Measurements from ENCODE around the gene ZDHHC5.
A peak's percentile ranks its signal among the peaks of the same experiment; 100 is the strongest.
"Not testable (repeated sequence)": the region's sequence is repeated elsewhere in the genome, so short reads cannot be mapped to it uniquely, and the experiment has no call there.

ZDHHC5 gene

DNA sequence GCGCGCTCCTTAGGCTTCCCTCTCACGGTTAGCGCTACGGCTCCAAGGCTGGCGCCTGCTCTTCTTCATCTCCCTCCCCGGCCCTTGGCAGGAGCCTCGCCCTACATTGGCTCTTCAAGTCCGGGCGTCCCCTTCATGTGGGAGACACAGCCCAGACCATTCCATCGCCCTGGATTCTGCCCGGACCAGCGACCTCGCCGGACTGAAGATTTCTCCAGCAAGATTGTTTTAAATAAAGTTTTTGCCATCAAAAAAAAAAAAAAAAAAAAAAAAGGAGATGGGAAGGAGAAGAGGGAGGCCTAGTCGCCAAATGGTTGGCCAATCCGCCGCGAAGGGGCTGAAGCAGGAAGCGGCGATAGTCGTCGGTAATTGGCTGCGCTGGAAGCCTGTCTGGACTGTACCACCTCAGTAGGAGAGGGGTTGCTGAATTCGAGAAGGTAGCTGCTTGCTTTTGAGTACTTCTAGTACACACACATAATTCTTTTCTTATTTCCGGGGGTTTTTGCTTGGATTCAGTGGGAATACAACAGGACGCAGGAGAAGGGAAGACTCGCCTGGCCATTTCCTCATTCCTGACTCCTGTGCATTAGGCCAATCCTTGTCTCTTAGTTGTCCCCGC, 688 bp upstream of the ZDHHC5 start:
- peak; percentile 96 for DNase-seq (ENCODE audit: low spot score)

DNA sequence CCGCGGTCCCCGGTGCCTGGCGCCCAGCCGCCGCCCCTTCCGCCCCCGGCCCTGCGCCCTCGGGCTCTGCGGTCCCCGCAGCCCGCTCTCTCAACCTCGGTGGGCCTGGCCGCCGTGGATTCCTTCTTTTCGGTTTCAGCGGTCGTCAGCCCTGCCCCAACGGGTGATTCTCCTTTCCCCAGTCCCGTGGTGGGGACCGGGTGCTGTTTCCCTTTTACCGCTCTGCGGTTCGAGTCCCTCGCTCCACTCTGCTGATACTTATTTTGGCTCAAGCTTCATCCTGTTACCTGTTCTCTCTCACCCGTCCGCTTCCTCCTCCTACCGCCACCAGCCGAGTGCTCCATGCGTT, 494 bp downstream of the ZDHHC5 start:
- DNase-seq (ENCODE audit: low spot score), result peak; percentile 16

DNA sequence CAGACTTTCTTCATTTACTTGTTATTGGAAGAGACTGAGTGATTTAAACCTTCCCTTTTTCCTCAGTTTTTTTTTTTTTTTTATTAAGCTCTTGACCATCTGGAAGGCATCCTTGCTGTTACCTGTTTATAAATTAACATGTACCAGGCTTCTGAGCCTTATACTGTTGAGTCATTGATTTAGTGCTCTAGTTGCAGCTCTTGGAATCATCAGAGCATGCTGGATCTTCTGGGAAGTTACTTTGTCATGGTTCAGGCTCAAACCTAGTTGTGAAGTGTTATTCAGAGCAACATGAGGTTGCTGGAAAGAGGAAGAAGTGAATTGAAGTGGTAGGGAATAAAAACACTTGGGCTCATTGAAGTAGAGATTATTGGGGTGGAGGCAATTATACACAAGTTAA, 6.3 kb downstream of the ZDHHC5 start:
- DNase-seq (ENCODE audit: low spot score), result no peak

DNA sequence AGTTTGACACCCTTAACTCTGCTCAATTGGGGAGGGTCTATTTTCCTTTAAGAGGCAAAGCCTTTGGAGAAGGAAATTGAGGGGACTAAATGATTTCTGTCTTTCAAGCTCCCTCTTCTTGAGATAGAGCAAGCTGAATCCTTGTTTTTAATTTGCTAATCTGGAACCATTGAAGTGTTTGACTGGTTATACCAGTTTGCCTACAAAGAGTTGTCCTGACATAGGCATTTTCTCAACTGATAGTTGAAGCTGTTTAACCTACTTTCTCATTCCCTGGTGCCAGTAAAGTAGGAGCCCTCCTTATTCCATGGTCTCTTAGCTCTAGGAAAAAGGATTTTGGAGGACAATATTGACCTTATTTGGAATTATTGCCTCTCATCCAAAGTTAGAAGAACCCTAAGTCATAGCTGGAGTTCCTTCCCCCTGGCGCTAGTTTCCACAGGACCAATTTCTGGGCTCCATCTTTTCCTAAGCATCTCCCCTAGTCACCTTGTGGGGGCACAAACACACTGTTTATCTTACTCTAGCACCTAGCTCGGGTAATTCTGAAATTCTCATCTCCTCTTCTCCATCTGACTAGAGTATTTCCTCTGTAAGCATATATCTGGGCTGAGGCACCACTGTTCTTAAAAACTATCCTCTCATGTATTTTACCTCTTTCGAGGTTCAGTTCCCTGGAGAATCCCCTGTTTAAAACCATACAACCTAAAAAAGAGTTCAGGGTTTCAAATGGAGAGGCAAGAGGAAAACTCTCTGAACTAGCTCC, 7.4 kb downstream of the ZDHHC5 start:
- DNase-seq (ENCODE audit: low spot score), result no peak

DNA sequence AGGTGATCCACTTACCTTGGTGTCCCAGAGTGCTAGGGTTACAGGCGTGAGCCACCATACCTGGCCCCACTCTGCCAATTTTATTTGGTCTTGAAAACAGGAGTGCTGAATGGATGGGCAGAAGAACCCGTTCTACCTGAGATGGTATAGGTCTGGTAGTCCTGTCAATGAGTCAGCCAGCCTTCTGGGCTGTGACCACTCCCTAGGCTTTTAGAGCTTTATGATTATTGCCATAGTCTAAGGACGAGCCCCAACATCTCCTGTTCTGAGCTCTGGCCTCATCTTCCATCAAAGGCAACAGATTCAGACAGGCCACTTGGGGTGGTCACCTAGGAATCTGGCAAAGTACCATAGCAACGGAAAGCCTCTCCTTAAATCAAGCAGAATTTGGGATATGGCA, 11.5 kb downstream of the ZDHHC5 start:
- DNase-seq (ENCODE audit: low spot score), result no peak

DNA sequence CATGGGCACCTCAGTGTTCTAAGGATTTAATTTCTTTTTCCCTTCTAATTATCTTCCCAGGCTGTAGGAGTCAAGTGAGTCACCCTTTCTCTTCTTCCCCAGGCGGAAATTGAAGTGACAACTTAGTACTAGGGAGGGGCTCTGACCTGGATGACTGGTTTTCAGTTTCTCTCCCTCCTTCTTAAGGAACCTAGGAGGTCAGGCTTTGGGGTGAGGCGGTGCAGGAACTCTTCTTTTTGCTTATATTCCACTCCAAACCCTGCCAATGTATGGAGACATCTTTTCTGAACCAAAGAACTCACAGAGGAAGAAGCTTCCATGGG, 12.6 kb downstream of the ZDHHC5 start:
- DNase-seq (ENCODE audit: low spot score), result no peak

DNA sequence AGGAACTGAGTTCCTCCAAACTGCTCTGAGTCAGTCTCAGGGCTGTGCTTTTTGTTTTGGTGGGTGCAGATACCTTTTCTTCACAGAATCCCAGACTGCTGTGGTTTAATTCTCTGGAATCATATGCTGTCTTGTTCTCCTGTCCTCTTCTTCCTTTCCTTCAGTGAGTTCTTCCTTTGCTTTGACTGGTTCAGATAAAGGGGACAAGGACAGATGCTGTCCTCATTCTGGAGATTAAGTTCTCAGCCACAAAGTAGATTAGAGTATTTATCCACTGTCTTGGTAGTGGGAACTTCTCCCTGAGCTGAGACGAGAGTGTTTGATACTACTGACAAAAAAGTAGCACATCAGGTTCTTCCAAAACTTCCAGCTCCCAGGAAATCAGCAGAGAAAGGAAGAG, 13.3 kb downstream of the ZDHHC5 start:
- DNase-seq (ENCODE audit: low spot score), result no peak

DNA sequence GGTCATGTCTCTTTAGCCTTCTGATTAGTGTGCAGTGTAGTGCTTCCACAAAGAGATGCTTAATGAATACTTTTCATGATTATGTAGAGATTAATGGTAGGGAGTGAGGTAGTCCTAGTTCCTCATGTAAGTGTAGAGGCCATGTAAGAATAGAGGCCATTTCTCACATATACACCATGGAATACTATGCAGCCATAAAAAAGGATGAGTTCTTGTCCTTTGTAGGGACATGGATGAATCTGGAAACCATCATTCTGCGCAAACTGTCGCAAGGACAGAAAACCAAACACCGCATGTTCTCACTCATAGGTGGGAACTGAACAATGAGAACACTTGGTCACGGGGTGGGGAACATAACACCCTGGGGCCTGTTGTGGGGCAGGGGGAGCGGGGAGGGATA, 22.6 kb downstream of the ZDHHC5 start:
- DNase-seq (ENCODE audit: low spot score), result not testable (repeated sequence)

DNA sequence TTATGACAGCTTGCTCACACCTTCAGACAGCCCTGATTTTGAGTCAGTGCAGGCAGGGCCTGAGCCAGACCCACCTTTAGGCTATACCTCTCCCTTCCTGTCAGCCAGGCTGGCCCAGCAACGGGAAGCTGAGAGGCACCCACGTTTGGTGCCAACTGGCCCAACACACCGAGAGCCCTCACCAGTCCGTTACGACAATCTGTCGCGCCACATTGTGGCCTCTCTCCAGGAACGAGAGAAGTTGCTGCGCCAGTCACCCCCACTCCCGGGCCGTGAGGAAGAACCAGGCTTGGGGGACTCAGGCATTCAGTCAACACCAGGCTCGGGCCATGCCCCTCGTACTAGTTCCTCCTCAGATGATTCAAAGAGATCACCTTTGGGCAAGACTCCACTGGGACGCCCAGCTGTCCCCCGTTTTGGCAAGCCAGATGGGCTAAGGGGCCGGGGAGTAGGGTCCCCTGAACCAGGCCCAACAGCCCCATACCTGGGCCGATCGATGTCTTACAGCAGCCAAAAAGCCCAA, 31.0 kb downstream of the ZDHHC5 start:
- DNase-seq (ENCODE audit: low spot score), result no peak

DNA sequence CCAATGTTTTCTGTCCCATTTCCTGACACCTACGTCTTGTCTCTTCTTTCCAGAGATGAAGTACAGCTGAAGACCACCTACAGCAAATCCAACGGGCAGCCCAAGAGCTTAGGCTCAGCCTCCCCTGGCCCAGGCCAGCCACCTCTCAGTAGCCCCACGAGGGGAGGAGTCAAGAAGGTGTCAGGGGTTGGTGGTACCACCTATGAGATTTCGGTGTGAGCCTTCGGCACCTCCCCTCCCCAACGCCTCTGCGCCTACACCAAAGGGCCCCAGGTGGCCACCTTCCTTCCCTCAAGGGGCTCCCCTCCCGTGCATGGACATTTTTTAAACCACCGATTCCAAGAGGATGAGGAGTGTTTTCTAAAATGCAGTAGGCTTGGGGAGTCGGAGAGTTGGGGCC, 31.9 kb downstream of the ZDHHC5 start:
- no peak for DNase-seq (ENCODE audit: low spot score)

DNA sequence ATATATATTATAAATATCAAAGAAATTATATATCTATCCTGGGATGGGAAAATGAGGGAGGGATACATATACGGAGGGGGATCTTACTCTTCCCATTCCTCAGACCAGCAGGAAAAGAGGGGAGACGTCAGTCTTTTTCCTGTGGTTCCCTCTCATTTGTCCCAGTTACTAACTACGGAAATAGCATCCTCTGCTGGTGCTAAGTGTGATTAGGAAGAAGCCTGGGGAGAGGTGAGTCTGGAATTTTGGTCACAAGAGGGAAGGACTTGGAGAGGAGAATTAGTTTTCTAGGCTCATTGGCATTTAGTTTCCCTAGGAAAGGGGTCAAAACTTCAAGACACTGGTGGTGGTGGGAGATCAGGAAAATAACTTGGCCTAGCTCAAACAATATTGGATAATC, 32.5 kb downstream of the ZDHHC5 start:
- DNase-seq (ENCODE audit: low spot score), result no peak

DNA sequence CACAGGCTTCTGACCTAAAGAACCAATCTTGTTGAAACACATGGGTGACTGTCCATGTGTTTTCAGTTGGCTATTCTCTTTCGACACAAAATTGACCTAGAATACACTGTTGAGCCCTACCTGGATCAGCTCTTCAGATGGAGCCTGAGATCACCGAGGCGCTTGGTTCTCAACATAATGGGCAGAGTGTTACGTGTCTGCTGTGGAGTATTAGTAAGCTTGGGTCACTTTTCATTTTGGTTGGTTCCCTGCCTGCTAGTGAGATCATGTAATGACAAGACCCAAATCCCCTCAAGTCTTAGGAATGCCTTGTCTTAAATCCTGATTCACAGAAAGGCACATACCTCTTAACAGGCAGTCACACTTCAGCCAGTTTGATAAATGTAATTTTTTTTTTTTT, 35.4 kb downstream of the ZDHHC5 start:
- DNase-seq (ENCODE audit: low spot score), result no peak

DNA sequence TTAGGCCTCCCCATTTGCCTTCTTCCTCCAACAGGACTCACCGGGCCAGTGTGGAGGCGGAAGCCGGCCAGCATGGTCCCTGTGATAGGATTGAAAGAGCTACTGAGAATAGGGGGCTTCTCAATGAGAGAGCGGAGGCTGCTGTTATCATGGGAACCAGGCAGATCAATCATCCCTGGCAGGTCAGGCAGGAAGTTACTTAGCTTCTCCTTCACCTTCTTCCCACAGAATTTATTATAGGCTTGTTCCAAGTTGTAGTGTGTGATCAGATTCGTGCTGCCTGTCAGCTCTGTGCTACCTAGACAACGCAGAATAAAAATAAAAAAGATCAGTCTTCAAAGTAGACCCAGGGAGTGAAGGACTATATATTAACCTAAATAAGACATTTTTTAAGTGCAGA, 37.0 kb downstream of the ZDHHC5 start:
- DNase-seq (ENCODE audit: low spot score), result no peak

DNA sequence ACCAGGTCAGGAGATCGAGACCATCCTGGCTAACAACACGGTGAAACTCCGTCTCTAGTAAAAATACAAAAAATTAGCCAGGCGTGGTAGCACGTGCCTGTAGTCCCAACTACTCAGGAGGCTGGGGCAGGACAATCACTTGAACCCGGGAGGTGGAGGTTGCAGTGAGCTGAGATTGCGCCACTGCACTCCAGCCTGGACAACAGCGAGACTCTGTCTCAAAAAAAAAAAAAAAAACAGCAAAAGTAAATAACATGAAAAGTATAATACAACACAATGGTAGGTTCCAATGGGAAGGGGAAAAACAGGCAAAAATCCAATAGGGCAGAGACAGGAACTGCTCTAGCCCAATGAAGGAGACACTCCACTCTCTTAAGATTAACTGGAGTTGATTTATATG, 37.5 kb downstream of the ZDHHC5 start:
- not testable (repeated sequence) for DNase-seq (ENCODE audit: low spot score)

DNA sequence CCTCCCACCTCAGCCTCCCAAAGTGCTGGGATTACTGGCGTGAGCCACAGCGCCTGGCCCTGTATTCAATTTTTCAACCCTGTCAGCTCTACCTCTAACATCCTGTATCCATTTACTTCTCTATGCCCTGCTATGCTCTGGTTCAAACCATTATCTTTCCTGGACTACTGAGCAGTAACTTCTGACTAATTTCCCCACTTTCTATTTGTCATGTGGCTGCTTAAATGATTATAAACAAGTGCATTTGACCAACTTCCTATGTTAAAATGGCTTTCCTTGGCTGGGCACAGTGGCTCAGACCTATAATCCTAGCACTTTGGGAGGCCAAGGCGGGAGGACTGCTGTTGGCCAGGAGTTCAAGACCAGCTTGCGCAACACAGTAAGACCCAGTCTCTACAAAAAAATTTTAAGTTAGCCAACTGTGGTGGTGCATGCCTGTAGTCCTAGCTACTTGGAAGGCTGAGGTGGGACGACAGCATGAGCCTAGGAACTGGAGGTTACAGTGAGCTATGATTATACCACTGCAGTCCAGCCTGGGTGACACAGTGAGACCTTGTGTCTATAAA, 42.0 kb downstream of the ZDHHC5 start:
- DNase-seq (ENCODE audit: low spot score), result no peak

DNA sequence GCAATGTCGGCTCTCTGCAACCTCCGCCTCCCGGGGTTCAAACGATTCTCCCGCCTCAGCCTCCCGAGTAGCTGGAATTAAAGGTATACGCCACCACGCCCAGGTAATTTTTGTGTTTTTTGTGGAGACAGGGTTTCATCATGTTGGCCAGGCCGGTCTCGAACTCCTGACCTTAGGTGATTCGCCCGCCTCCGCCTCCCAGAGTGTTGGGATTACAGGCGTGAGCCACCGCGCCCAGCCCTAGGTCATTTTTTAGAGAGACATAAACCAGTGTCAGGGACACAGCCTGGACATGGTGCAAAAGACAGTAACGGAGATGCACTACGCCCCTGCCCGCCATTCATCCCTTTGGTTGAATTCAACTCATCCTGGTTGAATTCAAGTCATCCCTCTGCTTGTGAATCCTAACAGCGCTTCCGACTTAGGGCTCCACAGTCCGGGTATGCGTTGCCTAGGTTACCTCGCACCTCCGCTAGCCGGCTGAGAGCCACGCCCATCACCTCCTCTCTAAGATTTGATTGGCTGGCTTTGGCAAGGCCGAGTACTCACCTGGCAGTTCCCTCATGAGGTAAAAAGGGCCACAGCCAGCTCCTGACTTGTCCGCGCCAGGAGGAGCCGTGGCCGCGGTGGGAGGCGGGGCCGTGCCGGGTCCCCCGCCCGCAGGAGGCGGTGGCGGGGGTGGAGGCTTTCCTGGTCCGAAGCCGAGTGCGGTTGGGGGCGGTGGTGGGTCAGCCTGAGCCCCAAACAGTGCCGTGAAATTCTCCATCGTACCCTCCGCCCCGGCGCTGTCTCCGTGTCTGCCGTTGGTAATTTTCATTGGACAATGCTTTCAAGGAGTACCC, 43.7 kb downstream of the ZDHHC5 start, which contains the start of gene MED19:
Gene MED19, minus strand, starts transcription at position 802 of the 842 bp plus-strand sequence. Its CDS starts 36 bp downstream, at position 766.
- DNase-seq (ENCODE audit: low spot score), result peak; percentile 88

DNA sequence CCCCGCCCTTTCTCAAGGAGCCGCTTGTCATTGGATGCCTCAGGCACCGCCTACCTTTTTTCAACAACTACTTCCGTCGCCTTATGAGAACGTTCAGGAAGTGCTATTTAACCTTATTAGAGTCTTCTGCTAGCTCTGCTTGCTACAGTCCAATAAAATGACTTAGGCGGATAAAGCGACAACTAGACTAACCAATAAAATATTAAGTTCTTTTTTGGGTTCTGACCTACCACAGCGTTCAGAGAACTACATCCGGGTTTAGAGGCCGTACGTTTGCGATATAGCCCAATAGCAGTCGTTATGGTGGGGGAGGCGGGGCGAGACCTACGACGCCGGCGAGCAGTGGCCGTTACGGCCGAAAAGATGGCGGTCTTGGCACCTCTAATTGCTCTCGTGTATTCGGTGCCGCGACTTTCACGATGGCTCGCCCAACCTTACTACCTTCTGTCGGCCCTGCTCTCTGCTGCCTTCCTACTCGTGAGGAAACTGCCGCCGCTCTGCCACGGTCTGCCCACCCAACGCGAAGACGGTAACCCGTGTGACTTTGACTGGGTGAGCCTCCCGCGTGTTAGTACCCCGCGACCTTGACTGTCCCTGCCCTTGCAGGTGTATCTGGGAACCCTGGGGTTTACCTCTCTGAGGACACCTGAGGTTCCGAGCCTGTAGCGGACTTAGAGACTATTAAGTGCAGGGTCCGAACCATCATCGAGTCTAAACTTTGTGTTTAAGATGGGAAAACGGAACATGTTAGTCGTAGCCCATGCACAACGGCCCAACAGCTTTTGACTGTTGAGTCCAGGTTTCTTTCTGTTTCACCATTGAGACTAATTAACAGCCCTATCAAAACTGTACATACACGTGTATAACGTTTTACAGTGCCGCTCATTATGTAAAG, 44.6 kb downstream of the ZDHHC5 start, which contains the start of gene TMX2:
Gene TMX2, plus strand, starts transcription at position 338 of the 895 bp plus-strand sequence. Its CDS starts 26 bp downstream, at position 364.
- DNase-seq (ENCODE audit: low spot score), result peak; percentile 96

DNA sequence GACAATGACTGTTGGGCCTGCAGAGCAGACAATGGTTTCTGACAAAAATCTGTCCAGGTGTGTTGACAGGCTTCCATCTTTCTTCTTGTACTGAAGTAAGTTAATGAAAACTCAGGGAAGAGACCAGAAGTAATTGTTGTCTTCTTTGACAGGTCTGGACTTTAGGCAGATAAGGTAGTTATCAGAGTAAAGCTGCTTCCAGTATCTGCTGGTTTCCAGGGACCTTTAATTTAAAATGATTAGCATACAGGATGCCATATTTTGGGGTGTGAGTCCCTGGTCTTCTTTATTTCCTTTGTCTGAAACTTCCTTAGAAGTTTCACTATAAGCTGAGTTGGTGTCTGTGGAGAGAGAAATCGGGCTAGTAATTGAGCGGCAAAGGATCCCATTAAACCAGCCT, 45.9 kb downstream of the ZDHHC5 start:
- DNase-seq (ENCODE audit: low spot score), result no peak

DNA sequence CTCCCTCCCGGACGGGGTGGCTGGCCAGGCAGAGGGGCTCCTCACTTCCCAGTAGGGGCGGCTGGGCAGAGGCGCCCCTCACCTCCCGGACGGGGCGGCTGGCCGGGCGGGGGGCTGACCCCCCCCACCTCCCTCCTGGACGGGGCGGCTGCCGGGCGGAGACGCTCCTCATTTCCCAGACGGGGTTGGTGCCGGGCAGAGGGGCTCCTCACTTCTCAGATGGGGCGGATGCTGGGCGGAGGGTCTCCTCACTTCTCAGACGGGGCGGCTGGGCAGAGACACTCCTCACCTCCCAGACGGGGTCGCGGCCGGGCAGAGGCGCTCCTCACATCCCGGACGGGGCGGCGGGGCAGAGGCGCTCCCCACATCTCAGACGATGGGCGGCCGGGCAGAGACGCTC, 48.8 kb downstream of the ZDHHC5 start:
- DNase-seq (ENCODE audit: low spot score), result not testable (repeated sequence)

DNA sequence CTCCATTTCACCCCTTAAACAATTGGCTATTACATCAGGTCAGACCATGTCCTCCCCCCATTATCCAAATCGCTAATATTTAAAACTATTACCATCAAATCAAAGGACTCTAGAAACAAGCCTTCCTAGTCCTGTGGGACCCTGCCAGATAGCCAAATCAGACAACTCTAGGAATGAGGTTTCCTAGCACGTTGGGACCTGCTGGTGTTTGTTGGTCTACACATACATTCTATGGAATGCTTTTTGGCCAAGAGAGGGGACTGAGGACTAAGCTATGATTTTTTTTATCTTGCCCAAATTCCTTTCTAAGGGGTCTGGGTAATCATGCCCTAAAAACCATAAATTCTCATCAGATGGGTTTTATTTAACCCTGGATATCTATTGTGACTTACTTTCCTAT, 59.3 kb downstream of the ZDHHC5 start:
- DNase-seq (ENCODE audit: low spot score), result no peak

DNA sequence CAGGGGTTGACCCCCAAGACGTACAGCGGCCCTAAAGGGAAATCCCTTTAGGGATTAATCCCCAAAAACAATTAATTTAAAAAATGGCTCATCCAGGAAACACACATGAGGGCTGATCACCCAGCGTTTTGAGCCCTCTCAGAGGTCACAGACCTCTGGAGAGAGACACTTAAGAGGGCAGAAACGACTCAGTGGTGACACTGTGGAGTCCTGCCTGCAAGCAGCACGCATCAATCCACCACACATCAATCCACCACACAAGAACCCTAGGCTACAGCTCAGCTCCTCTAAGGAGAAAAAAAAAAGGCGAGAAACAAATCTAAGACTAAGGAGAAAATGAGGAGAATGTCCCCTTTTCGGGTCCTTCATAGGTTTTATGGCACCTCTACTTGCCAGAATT, 60.9 kb downstream of the ZDHHC5 start:
- no peak for DNase-seq (ENCODE audit: low spot score)

Data from CD4-positive, alpha-beta T cell treated with Interleukin-15 for 4 hours (primary cell).